ENCODE results near the gene RIT1. TPM values are rescaled to one million over a fixed set of nuclear protein-coding genes. Genes with fewer than 3 reads are reported as not detected.

RIT1 gene
- total RNA-seq, 2 donors from 2014 or later: 6.9 to 16.1 TPM

DNA sequence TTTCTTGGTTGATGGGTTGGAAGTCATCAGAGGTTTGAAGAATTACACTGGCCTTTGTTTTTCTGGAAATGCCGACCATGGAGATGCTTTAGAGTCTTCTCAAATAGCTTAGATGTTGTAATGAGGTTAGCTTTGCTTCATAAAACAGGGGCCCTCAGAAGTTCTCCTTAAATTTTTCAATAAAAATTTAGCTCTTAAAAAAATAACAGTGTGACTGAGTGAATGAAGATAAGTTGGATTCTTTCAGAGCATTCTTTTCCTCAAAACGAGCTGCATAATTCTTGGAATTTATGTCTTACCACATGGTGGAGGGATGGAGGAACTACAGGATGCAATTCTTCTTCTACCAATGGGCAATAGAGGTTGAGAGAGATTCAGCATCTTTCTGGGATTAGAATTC, 28.4 kb downstream of the RIT1 start:
- H3K4me3 ChIP-seq: no peak overlapping the region
- no peaks in the 10 kb centered on the region for H3K27me3 ChIP-seq
- intact Hi-C loops (cut with DNase I): no loop called here
- no peaks in the 10 kb centered on the region for H3K4me1 ChIP-seq
- no peak overlapping the region for H3K27ac ChIP-seq
- no peaks in the 10 kb centered on the region for H3K36me3 ChIP-seq (replicated peaks in 1 of 2; ENCODE audit: insufficient read depth in 1 of 2, low read depth in 2 of 2)
- ATAC-seq: no peak
- 37 to 63% methylated on average over 2 of the region's 2 CpGs for WGBS, 2 donors
- DNase-seq: no peak
- TF ChIP-seq POLR2A (IDR thresholded peaks at IDR 0.05): no peak
- TF ChIP-seq, protein P1, sequence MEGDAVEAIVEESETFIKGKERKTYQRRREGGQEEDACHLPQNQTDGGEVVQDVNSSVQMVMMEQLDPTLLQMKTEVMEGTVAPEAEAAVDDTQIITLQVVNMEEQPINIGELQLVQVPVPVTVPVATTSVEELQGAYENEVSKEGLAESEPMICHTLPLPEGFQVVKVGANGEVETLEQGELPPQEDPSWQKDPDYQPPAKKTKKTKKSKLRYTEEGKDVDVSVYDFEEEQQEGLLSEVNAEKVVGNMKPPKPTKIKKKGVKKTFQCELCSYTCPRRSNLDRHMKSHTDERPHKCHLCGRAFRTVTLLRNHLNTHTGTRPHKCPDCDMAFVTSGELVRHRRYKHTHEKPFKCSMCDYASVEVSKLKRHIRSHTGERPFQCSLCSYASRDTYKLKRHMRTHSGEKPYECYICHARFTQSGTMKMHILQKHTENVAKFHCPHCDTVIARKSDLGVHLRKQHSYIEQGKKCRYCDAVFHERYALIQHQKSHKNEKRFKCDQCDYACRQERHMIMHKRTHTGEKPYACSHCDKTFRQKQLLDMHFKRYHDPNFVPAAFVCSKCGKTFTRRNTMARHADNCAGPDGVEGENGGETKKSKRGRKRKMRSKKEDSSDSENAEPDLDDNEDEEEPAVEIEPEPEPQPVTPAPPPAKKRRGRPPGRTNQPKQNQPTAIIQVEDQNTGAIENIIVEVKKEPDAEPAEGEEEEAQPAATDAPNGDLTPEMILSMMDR (IDR thresholded peaks at IDR 0.05): no peak
- no peaks in the 10 kb centered on the region for H3K9me3 ChIP-seq

DNA sequence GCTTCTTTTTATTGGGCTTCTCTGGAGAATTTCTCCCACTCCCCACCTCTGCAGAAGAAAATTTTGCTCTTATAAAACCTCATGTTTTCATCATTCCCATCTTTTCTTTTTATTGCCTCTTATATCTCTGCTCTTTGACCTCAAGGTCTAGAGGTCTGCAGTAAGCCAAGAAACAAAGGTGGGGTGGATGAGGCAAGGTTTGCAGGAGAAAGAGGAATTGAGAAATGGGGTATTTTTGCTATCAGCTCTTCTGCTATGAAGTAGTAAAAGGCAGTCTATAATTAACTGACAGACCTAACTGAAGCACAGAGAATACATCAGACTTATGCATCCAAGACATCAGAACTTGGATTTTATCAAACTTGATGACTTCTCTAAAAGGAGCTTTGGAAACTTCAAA, 28.9 kb downstream of the RIT1 start:
- Histone ChIP-seq H3K27me3 (no peaks in the 10 kb centered on the region), H3K4me3 (no peak overlapping the region), H3K9me3 (no peaks in the 10 kb centered on the region), H3K27ac (no peak overlapping the region), H3K4me1 (no peaks in the 10 kb centered on the region), H3K36me3 (replicated peaks in 1 of 2; ENCODE audit: insufficient read depth in 1 of 2, low read depth in 2 of 2) (no peaks in the 10 kb centered on the region)
- intact Hi-C loops (cut with DNase I): no loop called here
- no peak for ATAC-seq
- TF ChIP-seq, protein P1 (IDR thresholded peaks at IDR 0.05): no peak
- no peak for TF ChIP-seq POLR2A (IDR thresholded peaks at IDR 0.05)
- DNase-seq: no peak

DNA sequence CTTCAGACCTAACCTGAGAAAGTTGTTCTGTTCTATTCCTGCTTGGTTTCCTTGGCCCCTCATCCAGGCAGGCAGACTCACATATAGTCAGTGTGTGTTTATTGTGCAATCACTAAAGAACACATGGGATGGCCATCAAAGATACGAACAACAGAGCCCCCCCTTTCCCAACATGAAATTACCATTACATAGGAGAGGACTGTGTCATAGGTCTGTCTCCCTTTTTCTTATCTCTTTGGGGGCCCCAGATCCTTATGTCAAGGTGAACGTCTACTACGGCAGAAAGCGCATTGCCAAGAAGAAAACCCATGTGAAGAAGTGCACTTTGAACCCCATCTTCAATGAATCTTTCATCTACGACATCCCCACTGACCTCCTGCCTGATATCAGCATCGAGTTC, 30.2 kb downstream of the RIT1 start:
- Histone ChIP-seq H3K36me3 (replicated peaks in 1 of 2; ENCODE audit: insufficient read depth in 1 of 2, low read depth in 2 of 2) (no peaks in the 10 kb centered on the region), H3K4me3 (no peak overlapping the region), H3K9me3 (no peaks in the 10 kb centered on the region), H3K27ac (no peak overlapping the region), H3K27me3 (no peaks in the 10 kb centered on the region), H3K4me1 (no peaks in the 10 kb centered on the region)
- ATAC-seq (no peak), DNase-seq (no peak)
- WGBS, 2 donors: 71 to 78% methylated on average over 6 of the region's 6 CpGs
- TF ChIP-seq, protein P1 (IDR thresholded peaks at IDR 0.05): no peak
- no peak for TF ChIP-seq POLR2A (IDR thresholded peaks at IDR 0.05)
- intact Hi-C loops (cut with DNase I): no loop called here

DNA sequence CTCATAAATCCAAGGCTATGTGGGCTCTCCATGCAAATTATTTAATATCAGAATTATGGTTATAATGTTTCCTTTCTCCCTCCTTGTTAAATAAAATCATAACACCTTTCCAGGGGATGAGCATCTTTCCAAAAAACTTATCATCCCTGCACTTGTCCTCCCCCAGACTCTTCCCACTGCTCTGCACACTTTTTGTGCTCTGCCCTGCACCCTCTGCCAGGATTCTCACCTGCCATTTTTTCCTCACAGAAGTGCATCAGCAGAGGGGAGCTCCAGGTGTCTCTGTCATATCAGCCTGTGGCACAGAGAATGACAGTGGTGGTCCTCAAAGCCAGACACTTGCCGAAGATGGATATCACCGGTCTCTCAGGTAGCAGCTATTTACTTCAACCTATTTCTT, 30.9 kb downstream of the RIT1 start:
- Histone ChIP-seq H3K4me3 (no peak overlapping the region), H3K36me3 (replicated peaks in 1 of 2; ENCODE audit: insufficient read depth in 1 of 2, low read depth in 2 of 2) (no peaks in the 10 kb centered on the region), H3K27me3 (no peaks in the 10 kb centered on the region), H3K9me3 (no peaks in the 10 kb centered on the region), H3K4me1 (no peaks in the 10 kb centered on the region), H3K27ac (no peak overlapping the region)
- ATAC-seq (no peak), DNase-seq (no peak)
- intact Hi-C loops (cut with DNase I): no loop called here
- TF ChIP-seq POLR2A (IDR thresholded peaks at IDR 0.05): no peak
- TF ChIP-seq, protein P1 (IDR thresholded peaks at IDR 0.05): no peak
- WGBS, 2 donors: 86 to 90% methylated on average over 2 of the region's 2 CpGs

DNA sequence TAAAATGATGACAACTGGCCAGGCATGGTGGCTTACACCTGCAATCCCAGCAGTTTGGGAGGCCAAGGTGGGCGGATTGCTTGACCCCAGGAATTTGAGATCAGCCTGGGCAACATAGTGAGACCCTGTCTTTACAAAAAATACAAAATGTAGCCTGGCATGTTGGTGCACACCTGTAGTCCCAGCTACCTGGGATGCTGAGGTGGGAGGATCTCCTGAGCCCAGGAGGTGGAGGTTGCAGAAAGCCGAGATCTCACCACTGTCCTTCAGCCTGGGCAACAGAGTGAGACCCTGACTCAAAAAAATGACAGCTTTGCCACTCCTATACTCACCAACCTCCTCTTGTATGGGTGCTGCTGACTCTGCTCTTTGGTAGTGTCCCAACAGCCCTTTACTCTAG, 33.2 kb downstream of the RIT1 start:
- Histone ChIP-seq H3K4me3 (no peak overlapping the region), H3K9me3 (no peaks in the 10 kb centered on the region), H3K36me3 (replicated peaks in 1 of 2; ENCODE audit: insufficient read depth in 1 of 2, low read depth in 2 of 2) (no peaks in the 10 kb centered on the region), H3K4me1 (no peaks in the 10 kb centered on the region), H3K27ac (no peak overlapping the region), H3K27me3 (no peaks in the 10 kb centered on the region)
- ATAC-seq: no peak
- WGBS, 2 donors: 66 to 85% methylated on average over 2 of the region's 2 CpGs
- DNase-seq: no peak
- intact Hi-C loops (cut with DNase I): no loop called here
- TF ChIP-seq, protein P1 (IDR thresholded peaks at IDR 0.05): no peak
- TF ChIP-seq POLR2A (IDR thresholded peaks at IDR 0.05): no peak
